Measurements from ENCODE around the gene SCAP. TPM values are rescaled to one million over a fixed set of nuclear protein-coding genes. Genes with fewer than 3 reads are reported as not detected.
A peak's percentile ranks its signal among the peaks of the same experiment; 100 is the strongest.

SCAP gene
- total and polyA plus RNA-seq, 2 of the 13 experiments (the other 11 are each of a cell fraction or from before 2014, with no cell fraction given), result 40.4 to 53.3 TPM

DNA sequence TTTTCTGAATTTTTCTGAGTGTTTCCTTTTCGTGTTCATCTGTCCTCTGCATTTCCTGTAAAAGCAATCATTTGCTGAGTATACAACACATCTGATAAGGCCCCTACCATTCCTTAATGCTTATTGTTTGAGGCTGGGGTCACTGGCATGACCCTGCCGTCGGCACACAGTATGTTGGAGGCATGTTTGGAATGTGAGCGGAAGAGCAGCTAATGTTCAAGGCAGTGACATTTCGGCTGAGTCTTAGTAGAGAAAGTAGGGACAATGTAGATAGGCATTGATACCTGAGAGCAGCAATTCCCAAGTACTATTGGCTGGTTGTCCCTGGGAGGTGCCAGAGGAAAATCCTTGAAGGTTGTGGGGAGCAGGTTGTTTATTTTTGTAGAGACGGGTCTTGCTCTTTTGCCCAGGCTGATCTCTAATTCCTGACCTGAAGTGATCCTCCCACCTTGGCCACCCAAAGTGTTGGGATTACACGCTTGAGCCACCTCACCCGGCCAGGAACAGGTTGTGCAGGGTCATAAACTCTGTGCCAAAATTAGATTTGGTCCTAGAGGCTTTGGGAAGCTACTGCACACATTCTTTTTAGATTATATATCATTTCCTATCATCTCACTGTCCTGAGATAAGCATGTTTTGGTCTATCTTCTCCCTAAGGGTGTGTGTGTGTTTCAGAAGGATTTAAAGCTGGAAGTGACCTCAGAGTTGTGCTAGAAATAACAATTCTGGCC, 81.4 kb downstream of the SCAP start (continued):
- TF ChIP-seq, protein P1, sequence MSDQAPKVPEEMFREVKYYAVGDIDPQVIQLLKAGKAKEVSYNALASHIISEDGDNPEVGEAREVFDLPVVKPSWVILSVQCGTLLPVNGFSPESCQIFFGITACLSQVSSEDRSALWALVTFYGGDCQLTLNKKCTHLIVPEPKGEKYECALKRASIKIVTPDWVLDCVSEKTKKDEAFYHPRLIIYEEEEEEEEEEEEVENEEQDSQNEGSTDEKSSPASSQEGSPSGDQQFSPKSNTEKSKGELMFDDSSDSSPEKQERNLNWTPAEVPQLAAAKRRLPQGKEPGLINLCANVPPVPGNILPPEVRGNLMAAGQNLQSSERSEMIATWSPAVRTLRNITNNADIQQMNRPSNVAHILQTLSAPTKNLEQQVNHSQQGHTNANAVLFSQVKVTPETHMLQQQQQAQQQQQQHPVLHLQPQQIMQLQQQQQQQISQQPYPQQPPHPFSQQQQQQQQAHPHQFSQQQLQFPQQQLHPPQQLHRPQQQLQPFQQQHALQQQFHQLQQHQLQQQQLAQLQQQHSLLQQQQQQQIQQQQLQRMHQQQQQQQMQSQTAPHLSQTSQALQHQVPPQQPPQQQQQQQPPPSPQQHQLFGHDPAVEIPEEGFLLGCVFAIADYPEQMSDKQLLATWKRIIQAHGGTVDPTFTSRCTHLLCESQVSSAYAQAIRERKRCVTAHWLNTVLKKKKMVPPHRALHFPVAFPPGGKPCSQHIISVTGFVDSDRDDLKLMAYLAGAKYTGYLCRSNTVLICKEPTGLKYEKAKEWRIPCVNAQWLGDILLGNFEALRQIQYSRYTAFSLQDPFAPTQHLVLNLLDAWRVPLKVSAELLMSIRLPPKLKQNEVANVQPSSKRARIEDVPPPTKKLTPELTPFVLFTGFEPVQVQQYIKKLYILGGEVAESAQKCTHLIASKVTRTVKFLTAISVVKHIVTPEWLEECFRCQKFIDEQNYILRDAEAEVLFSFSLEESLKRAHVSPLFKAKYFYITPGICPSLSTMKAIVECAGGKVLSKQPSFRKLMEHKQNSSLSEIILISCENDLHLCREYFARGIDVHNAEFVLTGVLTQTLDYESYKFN (CRISPR knock-in tag; conservative IDR thresholded peaks at IDR 0.05), result peak; percentile 68
- TF ChIP-seq ERF (CRISPR knock-in tag; IDR thresholded peaks at IDR 0.05), result 0 out of 2 replicates have a peak, but pooled peaks have one; percentile 25
- TF ChIP-seq GFI1 (CRISPR knock-in tag; IDR thresholded peaks at IDR 0.05; ENCODE audit: borderline replicate concordance), result 0 out of 2 replicates have a peak, but pooled peaks have one; percentile 27
- TF ChIP-seq JDP2 (CRISPR knock-in tag; IDR thresholded peaks at IDR 0.05; ENCODE audit: borderline replicate concordance), result no peak
- TF ChIP-seq, protein P2, sequence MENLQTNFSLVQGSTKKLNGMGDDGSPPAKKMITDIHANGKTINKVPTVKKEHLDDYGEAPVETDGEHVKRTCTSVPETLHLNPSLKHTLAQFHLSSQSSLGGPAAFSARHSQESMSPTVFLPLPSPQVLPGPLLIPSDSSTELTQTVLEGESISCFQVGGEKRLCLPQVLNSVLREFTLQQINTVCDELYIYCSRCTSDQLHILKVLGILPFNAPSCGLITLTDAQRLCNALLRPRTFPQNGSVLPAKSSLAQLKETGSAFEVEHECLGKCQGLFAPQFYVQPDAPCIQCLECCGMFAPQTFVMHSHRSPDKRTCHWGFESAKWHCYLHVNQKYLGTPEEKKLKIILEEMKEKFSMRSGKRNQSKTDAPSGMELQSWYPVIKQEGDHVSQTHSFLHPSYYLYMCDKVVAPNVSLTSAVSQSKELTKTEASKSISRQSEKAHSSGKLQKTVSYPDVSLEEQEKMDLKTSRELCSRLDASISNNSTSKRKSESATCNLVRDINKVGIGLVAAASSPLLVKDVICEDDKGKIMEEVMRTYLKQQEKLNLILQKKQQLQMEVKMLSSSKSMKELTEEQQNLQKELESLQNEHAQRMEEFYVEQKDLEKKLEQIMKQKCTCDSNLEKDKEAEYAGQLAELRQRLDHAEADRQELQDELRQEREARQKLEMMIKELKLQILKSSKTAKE (CRISPR knock-in tag; IDR thresholded peaks at IDR 0.05; ENCODE audit: borderline replicate concordance), result peak; percentile 84
- no peak for TF ChIP-seq RBM22 (optimal IDR thresholded peaks at IDR 0.05; ENCODE audit: low read length)
- TF ChIP-seq, protein P3, sequence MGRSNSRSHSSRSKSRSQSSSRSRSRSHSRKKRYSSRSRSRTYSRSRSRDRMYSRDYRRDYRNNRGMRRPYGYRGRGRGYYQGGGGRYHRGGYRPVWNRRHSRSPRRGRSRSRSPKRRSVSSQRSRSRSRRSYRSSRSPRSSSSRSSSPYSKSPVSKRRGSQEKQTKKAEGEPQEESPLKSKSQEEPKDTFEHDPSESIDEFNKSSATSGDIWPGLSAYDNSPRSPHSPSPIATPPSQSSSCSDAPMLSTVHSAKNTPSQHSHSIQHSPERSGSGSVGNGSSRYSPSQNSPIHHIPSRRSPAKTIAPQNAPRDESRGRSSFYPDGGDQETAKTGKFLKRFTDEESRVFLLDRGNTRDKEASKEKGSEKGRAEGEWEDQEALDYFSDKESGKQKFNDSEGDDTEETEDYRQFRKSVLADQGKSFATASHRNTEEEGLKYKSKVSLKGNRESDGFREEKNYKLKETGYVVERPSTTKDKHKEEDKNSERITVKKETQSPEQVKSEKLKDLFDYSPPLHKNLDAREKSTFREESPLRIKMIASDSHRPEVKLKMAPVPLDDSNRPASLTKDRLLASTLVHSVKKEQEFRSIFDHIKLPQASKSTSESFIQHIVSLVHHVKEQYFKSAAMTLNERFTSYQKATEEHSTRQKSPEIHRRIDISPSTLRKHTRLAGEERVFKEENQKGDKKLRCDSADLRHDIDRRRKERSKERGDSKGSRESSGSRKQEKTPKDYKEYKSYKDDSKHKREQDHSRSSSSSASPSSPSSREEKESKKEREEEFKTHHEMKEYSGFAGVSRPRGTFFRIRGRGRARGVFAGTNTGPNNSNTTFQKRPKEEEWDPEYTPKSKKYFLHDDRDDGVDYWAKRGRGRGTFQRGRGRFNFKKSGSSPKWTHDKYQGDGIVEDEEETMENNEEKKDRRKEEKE (IDR thresholded peaks at IDR 0.05), result no peak
- TF ChIP-seq ZZZ3 (CRISPR knock-in tag; IDR thresholded peaks at IDR 0.05; ENCODE audit: borderline replicate concordance), result no peak
- no peak for TF ChIP-seq SIN3B (IDR thresholded peaks at IDR 0.05; ENCODE audit: low read length)
- no peak for TF ChIP-seq NFATC3 (CRISPR knock-in tag; IDR thresholded peaks at IDR 0.05)
- TF ChIP-seq ARID2 (CRISPR knock-in tag; IDR thresholded peaks at IDR 0.05; ENCODE audit: borderline replicate concordance), result no peak
- TF ChIP-seq ZNF564 (CRISPR knock-in tag; IDR thresholded peaks at IDR 0.05), result no peak
- TF ChIP-seq, protein P4, sequence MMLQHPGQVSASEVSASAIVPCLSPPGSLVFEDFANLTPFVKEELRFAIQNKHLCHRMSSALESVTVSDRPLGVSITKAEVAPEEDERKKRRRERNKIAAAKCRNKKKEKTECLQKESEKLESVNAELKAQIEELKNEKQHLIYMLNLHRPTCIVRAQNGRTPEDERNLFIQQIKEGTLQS (CRISPR knock-in tag; IDR thresholded peaks at IDR 0.05), result no peak
- TF ChIP-seq, protein P5, sequence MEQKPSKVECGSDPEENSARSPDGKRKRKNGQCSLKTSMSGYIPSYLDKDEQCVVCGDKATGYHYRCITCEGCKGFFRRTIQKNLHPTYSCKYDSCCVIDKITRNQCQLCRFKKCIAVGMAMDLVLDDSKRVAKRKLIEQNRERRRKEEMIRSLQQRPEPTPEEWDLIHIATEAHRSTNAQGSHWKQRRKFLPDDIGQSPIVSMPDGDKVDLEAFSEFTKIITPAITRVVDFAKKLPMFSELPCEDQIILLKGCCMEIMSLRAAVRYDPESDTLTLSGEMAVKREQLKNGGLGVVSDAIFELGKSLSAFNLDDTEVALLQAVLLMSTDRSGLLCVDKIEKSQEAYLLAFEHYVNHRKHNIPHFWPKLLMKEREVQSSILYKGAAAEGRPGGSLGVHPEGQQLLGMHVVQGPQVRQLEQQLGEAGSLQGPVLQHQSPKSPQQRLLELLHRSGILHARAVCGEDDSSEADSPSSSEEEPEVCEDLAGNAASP (CRISPR knock-in tag; IDR thresholded peaks at IDR 0.05; ENCODE audit: borderline replicate concordance), result 0 out of 2 replicates have a peak, but pooled peaks have one; percentile 52
- no peak for TF ChIP-seq RORA (CRISPR knock-in tag; IDR thresholded peaks at IDR 0.05)
- TF ChIP-seq ZNF101 (CRISPR knock-in tag; IDR thresholded peaks at IDR 0.05; ENCODE audit: borderline replicate concordance, low read depth), result no peak
- no peak for TF ChIP-seq MAZ (IDR thresholded peaks at IDR 0.05; ENCODE audit: borderline replicate concordance, low read depth, low read length)
- no peak for TF ChIP-seq MAZ (CRISPR knock-in tag; IDR thresholded peaks at IDR 0.05; ENCODE audit: low read depth)
- TF ChIP-seq TP53 (CRISPR knock-in tag; conservative IDR thresholded peaks at IDR 0.05), result no peak

Data from HepG2 (cell line).